K562 (cell line): ENCODE results near the gene SYS1. TPM values are rescaled to one million over a fixed set of nuclear protein-coding genes. Genes with fewer than 3 reads are reported as not detected.

Experiments used
- ASH1L ChIP-seq: fragments of 450-650 bp; IDR thresholded peaks from 2 replicates; pipeline ENCODE4 v1.6.1; 2018; ENCODE audit warnings: borderline replicate concordance, mild to moderate bottlenecking, low read depth; ENCODE audit not compliant: partially characterized antibody
- CCAR2 ChIP-seq: fragments of 200-400 bp; formaldehyde crosslinking; IDR thresholded peaks from 2 replicates; pipeline ENCODE4 v1.6.1; 2017; ENCODE audit warnings: mild to moderate bottlenecking, low read depth, low read length
- FOXP1 ChIP-seq: sonication (generic); formaldehyde crosslinking; IDR thresholded peaks from 2 replicates; pipeline ENCODE4 v1.8.0; 2022; ENCODE audit warnings: mild to moderate bottlenecking, missing genetic modification reagents
- GTF2E2 ChIP-seq: fragments of 200-800 bp; sonication (Bioruptor generic); IDR thresholded peaks from 2 replicates; pipeline ENCODE4 v1.6.1; 2016; ENCODE audit warnings: missing genetic modification characterization, missing compliant biosample characterization
- HNRNPK ChIP-seq: fragments of 200-400 bp; formaldehyde crosslinking; IDR thresholded peaks from one replicate; pipeline ENCODE4 v1.6.1; 2018; ENCODE audit warnings: mild to moderate bottlenecking, low read depth, low read length; ENCODE audit not compliant: poor library complexity, severe bottlenecking
- JUN ChIP-seq, 2 experiments: sonication (generic) in 1 of 2; formaldehyde crosslinking in 1 of 2; IDR thresholded peaks; 2 replicates each; pipeline versions ENCODE4 v1.6.1 to v1.8.0; 2012 to 2022; ENCODE audit warnings: borderline replicate concordance in 2 of 2, mild to moderate bottlenecking in 2 of 2, improper control_type of control experiment in 1 of 2, low read depth in 1 of 2, low read length in 1 of 2, missing genetic modification reagents in 1 of 2
- PHTF2 ChIP-seq: fragments of 250-450 bp; sonication (Bioruptor Pico); IDR thresholded peaks from 2 replicates; pipeline ENCODE4 v1.5.0; 2021; ENCODE audit warnings: mild to moderate bottlenecking
- SAFB ChIP-seq: fragments of 200-400 bp; formaldehyde crosslinking; IDR thresholded peaks from 2 replicates; pipeline ENCODE4 v1.6.1; 2017; ENCODE audit warnings: low read depth, low read length, borderline replicate concordance
- TCF7 ChIP-seq: sonication (generic); IDR thresholded peaks from 2 replicates; pipeline ENCODE4 v1.6.1; 2016; ENCODE audit warnings: antibody characterized with exemption, borderline replicate concordance
- ZNF133 ChIP-seq: fragments of 250-450 bp; sonication (Bioruptor Pico); IDR thresholded peaks from 2 replicates; pipeline ENCODE4 v1.4.0; 2020; ENCODE audit warnings: mild to moderate bottlenecking
- ZNF239 ChIP-seq: fragments of 250-450 bp; sonication (Bioruptor Pico); IDR thresholded peaks from 2 replicates; pipeline ENCODE4 v1.4.0; 2020; ENCODE audit warnings: mild to moderate bottlenecking
- ZNF780A ChIP-seq: fragments of 250-450 bp; sonication (Bioruptor Pico); IDR thresholded peaks from 2 replicates; pipeline ENCODE4 v1.5.0; 2021; ENCODE audit warnings: mild to moderate bottlenecking
- ZZZ3 ChIP-seq: fragments of 450-650 bp; IDR thresholded peaks from 2 replicates; pipeline ENCODE4 v1.6.1; 2016; ENCODE audit warnings: antibody characterized with exemption, mild to moderate bottlenecking, moderate library complexity
- polyA plus RNA-seq, 8 experiments: library from polyadenylated mRNA; depleted of rRNA in 4 of 8; stranded (reverse) in 5 of 8; unstranded in 3 of 8; fragments of >200 nt; fragmentation: Nextera tagmentation in 2 of 8; fragmentation: Illumina TruSeq in 1 of 8; extraction: Ambion mirVana in 2 of 8; extraction: Trizol in 1 of 8; gene quantifications; 2 replicates each; pipeline versions ENCODE4 v1.2.1 to v1.2.3, GENCODE V29; 2011 to 2014; ENCODE audit warnings: inconsistent platforms in 1 of 8, missing spikeins in 1 of 8
- total RNA-seq, 7 experiments: library from RNA; depleted of rRNA in 6 of 7; stranded (reverse); fragments of >200 nt in 6 of 7; fragmentation: Illumina TruSeq in 2 of 7; extraction: Trizol in 2 of 7; gene quantifications; 2 replicates each; pipeline versions ENCODE4 v1.2.1 to v1.2.3, GENCODE V29; 2011 to 2021; ENCODE audit warnings: low replicate concordance in 1 of 7
- TF ChIP-seq, protein P1 (sequence below), 2 experiments: IDR thresholded peaks in 1 of 2; conservative IDR thresholded peaks in 1 of 2; 2 replicates each; pipeline ENCODE4 v1.6.1; 2016; ENCODE audit warnings: low read depth in 2 of 2, mild to moderate bottlenecking in 1 of 2, missing compliant biosample characterization in 1 of 2, missing genetic modification characterization in 1 of 2, moderate library complexity in 1 of 2
- TF ChIP-seq, protein P2 (sequence below), 2 experiments: fragments of 450-650 bp; formaldehyde crosslinking in 1 of 2; IDR thresholded peaks; 2 replicates each; pipeline versions ENCODE4 v1.4.0 to v1.6.1; 2014 to 2020; ENCODE audit warnings: mild to moderate bottlenecking in 2 of 2, borderline replicate concordance in 1 of 2, low read depth in 1 of 2

SYS1 gene
- total and polyA plus RNA-seq, 9 of the 15 experiments (the other 6 are each of a cell fraction or from before 2014, with no cell fraction given) = 11.1 to 25.2 (median 17.5) TPM

GRCh38 chr20:45347936-45348778 is 14.8 kb upstream of the SYS1 start, which contains the start of gene SDC4 (continued):
- TF ChIP-seq, protein P1, sequence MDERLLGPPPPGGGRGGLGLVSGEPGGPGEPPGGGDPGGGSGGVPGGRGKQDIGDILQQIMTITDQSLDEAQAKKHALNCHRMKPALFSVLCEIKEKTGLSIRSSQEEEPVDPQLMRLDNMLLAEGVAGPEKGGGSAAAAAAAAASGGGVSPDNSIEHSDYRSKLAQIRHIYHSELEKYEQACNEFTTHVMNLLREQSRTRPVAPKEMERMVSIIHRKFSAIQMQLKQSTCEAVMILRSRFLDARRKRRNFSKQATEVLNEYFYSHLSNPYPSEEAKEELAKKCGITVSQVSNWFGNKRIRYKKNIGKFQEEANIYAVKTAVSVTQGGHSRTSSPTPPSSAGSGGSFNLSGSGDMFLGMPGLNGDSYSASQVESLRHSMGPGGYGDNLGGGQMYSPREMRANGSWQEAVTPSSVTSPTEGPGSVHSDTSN (CRISPR knock-in tag; IDR thresholded peaks at IDR 0.05; ENCODE audit: low read depth) = no peak
- TF ChIP-seq, protein P1 (tag; conservative IDR thresholded peaks at IDR 0.05; ENCODE audit: low read depth) = no peak
- TF ChIP-seq JUN (IDR thresholded peaks at IDR 0.05; ENCODE audit: borderline replicate concordance, low read depth, low read length) = no peak
- TF ChIP-seq JUN (CRISPR knock-in tag; IDR thresholded peaks at IDR 0.05; ENCODE audit: borderline replicate concordance) = no peak
- TF ChIP-seq FOXP1 (CRISPR knock-in tag) = no peak
- no peak for TF ChIP-seq ZNF133 (CRISPR knock-in tag)
- no peak for TF ChIP-seq PHTF2 (CRISPR knock-in tag)
- TF ChIP-seq ZZZ3 = no peak
- no peak for TF ChIP-seq TCF7
- no peak for TF ChIP-seq ASH1L
- 0 out of 2 replicates have a peak, but pooled peaks have one; percentile 6 for TF ChIP-seq GTF2E2 (tag)
- no peak for TF ChIP-seq CCAR2
- TF ChIP-seq SAFB = no peak
- TF ChIP-seq, protein P2, sequence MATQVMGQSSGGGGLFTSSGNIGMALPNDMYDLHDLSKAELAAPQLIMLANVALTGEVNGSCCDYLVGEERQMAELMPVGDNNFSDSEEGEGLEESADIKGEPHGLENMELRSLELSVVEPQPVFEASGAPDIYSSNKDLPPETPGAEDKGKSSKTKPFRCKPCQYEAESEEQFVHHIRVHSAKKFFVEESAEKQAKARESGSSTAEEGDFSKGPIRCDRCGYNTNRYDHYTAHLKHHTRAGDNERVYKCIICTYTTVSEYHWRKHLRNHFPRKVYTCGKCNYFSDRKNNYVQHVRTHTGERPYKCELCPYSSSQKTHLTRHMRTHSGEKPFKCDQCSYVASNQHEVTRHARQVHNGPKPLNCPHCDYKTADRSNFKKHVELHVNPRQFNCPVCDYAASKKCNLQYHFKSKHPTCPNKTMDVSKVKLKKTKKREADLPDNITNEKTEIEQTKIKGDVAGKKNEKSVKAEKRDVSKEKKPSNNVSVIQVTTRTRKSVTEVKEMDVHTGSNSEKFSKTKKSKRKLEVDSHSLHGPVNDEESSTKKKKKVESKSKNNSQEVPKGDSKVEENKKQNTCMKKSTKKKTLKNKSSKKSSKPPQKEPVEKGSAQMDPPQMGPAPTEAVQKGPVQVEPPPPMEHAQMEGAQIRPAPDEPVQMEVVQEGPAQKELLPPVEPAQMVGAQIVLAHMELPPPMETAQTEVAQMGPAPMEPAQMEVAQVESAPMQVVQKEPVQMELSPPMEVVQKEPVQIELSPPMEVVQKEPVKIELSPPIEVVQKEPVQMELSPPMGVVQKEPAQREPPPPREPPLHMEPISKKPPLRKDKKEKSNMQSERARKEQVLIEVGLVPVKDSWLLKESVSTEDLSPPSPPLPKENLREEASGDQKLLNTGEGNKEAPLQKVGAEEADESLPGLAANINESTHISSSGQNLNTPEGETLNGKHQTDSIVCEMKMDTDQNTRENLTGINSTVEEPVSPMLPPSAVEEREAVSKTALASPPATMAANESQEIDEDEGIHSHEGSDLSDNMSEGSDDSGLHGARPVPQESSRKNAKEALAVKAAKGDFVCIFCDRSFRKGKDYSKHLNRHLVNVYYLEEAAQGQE (IDR thresholded peaks at IDR 0.05; ENCODE audit: borderline replicate concordance) = no peak
- TF ChIP-seq, protein P2 (CRISPR knock-in tag; IDR thresholded peaks at IDR 0.05; ENCODE audit: low read depth) = no peak
- TF ChIP-seq ZNF780A (CRISPR knock-in tag) = no peak
- TF ChIP-seq HNRNPK = no peak
- TF ChIP-seq ZNF239 (CRISPR knock-in tag) = no peak
